NT2/D1 (cell line): ENCODE data around the gene CXCR4.

Experiments used
- DNase-seq: peaks from one replicate; pipeline ENCODE4 v3.0.0-alpha.2; 2011; ENCODE audit warnings: low read depth, low spot score
- H3K27me3 ChIP-seq: 2 replicates; pipeline ENCODE4 v1.6.0; 2011; ENCODE audit warnings: mild to moderate bottlenecking; ENCODE audit not compliant: insufficient read length, insufficient read depth
- H3K36me3 ChIP-seq: 2 replicates; pipeline ENCODE4 v1.6.1; 2011; ENCODE audit warnings: mild to moderate bottlenecking, low read length, mixed read lengths; ENCODE audit not compliant: insufficient read depth, insufficient read length
- H3K4me1 ChIP-seq: 2 replicates; pipeline ENCODE4 v1.5.1; 2011; ENCODE audit not compliant: insufficient read depth, insufficient read length
- H3K4me3 ChIP-seq: 2 replicates; pipeline ENCODE4 v1.5.1; 2011; ENCODE audit warnings: low read depth; ENCODE audit not compliant: insufficient read length
- H3K9ac ChIP-seq: 2 replicates; pipeline ENCODE4 v1.6.0; 2011; ENCODE audit warnings: low read depth; ENCODE audit not compliant: insufficient read length
- H3K9me3 ChIP-seq: 2 replicates; pipeline ENCODE4 v1.5.1; 2011; ENCODE audit warnings: mild to moderate bottlenecking, low read length; ENCODE audit not compliant: insufficient read depth
- SUZ12 ChIP-seq: IDR thresholded peaks from 2 replicates; pipeline ENCODE4 v1.6.1; 2011; ENCODE audit not compliant: insufficient read length, insufficient read depth; ENCODE audit errors: extremely low read depth
- YY1 ChIP-seq: IDR thresholded peaks from 2 replicates; pipeline ENCODE4 v1.6.1; 2011; ENCODE audit not compliant: insufficient read length, insufficient read depth
- ZNF274 ChIP-seq: IDR thresholded peaks from 2 replicates; pipeline ENCODE4 v1.6.1; 2011; ENCODE audit warnings: mild to moderate bottlenecking, low read depth, low read length

The CXCR4 gene

GRCh38 chr2:136131484-136131960 is 13.6 kb upstream of the CXCR4 start:
- Histone ChIP-seq H3K4me3 (no peak overlapping the region), H3K9ac (no peak overlapping the region), H3K27me3 (no peaks in the 10 kb centered on the region), H3K4me1 (peaks cover 7% of the 10 kb centered on the region), H3K9me3 (no peaks in the 10 kb centered on the region), H3K36me3 (no peaks in the 10 kb centered on the region)
- TF ChIP-seq YY1 = no peak
- TF ChIP-seq ZNF274 = no peak
- TF ChIP-seq SUZ12 = no peak
- no peak for DNase-seq

- H3K27me3 ChIP-seq = no peaks in the 10 kb centered on the region
- DNase-seq = no peak
- H3K4me3 ChIP-seq = no peak overlapping the region
- H3K9ac ChIP-seq = no peak overlapping the region
- no peaks in the 10 kb centered on the region for H3K9me3 ChIP-seq
- no peak for TF ChIP-seq ZNF274
- no peak for TF ChIP-seq YY1
- no peak for TF ChIP-seq SUZ12
- peaks cover 10% of the 10 kb centered on the region for H3K4me1 ChIP-seq
- no peaks in the 10 kb centered on the region for H3K36me3 ChIP-seq
Observed at GRCh38 chr2:136130511-136130910, 12.6 kb upstream of the CXCR4 start.

DNA sequence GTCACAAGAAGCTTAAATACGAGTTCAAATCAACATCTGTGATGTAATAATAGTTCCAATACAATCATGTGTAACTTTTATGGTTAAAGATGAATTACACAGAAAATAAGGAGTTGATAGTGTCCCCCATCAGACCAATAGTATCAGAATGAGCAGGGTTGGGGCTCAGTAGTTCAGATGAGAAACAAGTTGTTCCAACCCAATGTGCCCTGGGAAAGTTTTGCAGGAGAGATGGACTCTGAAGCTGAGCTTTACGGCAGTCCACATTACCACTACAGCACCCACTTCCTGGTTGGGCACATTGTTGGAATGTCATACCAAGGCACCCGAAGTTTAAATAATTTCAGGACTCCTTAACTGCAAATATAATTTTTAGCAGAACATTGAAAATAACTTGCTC is 12.1 kb upstream of the CXCR4 start:
- H3K27me3 ChIP-seq = peaks cover under 1% of the 10 kb centered on the region
- peaks cover 10% of the 10 kb centered on the region for H3K4me1 ChIP-seq
- no peak overlapping the region for H3K9ac ChIP-seq
- DNase-seq = no peak
- H3K36me3 ChIP-seq = no peaks in the 10 kb centered on the region
- TF ChIP-seq ZNF274 = no peak
- TF ChIP-seq YY1 = no peak
- TF ChIP-seq SUZ12 = no peak
- no peaks in the 10 kb centered on the region for H3K9me3 ChIP-seq
- H3K4me3 ChIP-seq = no peak overlapping the region

DNA sequence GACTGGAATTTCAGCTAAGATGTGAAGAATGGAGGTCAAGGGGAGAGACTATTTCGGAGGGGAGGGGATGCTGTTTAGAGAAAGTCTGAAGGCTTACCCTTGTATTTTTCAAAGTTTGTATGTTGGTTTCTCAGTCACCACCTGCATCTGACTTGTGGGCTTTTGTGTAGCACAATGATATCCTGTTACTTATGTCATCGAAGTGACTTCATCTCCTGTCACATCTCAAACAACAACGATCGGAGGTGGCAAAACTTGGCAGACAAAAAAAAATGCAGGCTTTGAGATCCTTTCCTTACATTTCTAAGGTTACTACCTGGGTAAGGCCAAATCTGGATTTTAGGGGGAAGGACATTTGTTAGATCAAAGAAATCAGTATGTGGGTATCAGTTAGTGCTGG is 11.7 kb upstream of the CXCR4 start:
- TF ChIP-seq YY1 (no peak), ZNF274 (no peak), SUZ12 (no peak)
- no peaks in the 10 kb centered on the region for H3K9me3 ChIP-seq
- H3K9ac ChIP-seq = no peak overlapping the region
- H3K4me3 ChIP-seq = no peak overlapping the region
- peaks cover 4% of the 10 kb centered on the region for H3K27me3 ChIP-seq
- DNase-seq = no peak
- peaks cover 10% of the 10 kb centered on the region for H3K4me1 ChIP-seq
- no peaks in the 10 kb centered on the region for H3K36me3 ChIP-seq

- Histone ChIP-seq H3K36me3 (no peaks in the 10 kb centered on the region), H3K4me1 (peaks cover 14% of the 10 kb centered on the region), H3K4me3 (no peak overlapping the region), H3K9ac (no peak overlapping the region), H3K27me3 (peaks cover 8% of the 10 kb centered on the region), H3K9me3 (no peaks in the 10 kb centered on the region)
- DNase-seq = no peak
- TF ChIP-seq SUZ12 (no peak), ZNF274 (no peak)
Observed at GRCh38 chr2:136128905-136129304, 11.0 kb upstream of the CXCR4 start.

GRCh38 chr2:136128366-136128765 is 10.4 kb upstream of the CXCR4 start:
- Histone ChIP-seq H3K9me3 (no peaks in the 10 kb centered on the region), H3K27me3 (peaks cover 8% of the 10 kb centered on the region), H3K4me3 (no peak overlapping the region), H3K4me1 (peaks cover 14% of the 10 kb centered on the region), H3K9ac (no peak overlapping the region), H3K36me3 (no peaks in the 10 kb centered on the region)
- no peak for TF ChIP-seq YY1
- TF ChIP-seq SUZ12 = no peak
- TF ChIP-seq ZNF274 = no peak
- DNase-seq = no peak

DNA sequence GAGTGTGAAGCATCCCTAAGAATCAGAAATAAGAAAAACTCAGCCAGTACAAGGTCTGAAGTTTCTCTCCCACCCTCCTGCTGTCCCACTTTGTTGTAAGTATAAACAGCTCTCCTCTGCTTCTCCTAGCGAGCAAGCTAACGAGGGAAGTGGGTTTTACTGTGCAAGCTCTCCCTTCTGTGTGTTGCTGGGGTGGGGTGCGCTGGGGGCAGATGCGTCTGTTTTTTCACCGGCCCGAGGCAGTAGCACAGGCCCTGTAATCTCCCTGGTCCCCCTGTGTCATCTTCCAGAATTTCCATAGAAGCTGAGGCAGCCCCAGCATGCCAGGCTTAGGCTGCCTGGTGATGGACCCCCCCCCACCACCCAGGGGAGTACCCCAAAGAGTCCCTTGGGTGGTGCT is 9.4 kb upstream of the CXCR4 start:
- TF ChIP-seq SUZ12 = no peak
- peaks cover 11% of the 10 kb centered on the region for H3K27me3 ChIP-seq
- no peak for DNase-seq
- H3K9me3 ChIP-seq = no peaks in the 10 kb centered on the region
- H3K9ac ChIP-seq = no peak overlapping the region
- H3K4me1 ChIP-seq = peaks cover 14% of the 10 kb centered on the region
- H3K36me3 ChIP-seq = no peaks in the 10 kb centered on the region
- no peak overlapping the region for H3K4me3 ChIP-seq

- Histone ChIP-seq H3K27me3 (peaks cover 18% of the 10 kb centered on the region), H3K9ac (no peak overlapping the region), H3K4me3 (no peak overlapping the region), H3K4me1 (peaks cover 14% of the 10 kb centered on the region), H3K36me3 (no peaks in the 10 kb centered on the region), H3K9me3 (no peaks in the 10 kb centered on the region)
- DNase-seq = no peak
- TF ChIP-seq ZNF274 = no peak
- no peak for TF ChIP-seq YY1
- no peak for TF ChIP-seq SUZ12
Observed at GRCh38 chr2:136126421-136126926, 8.5 kb upstream of the CXCR4 start.
